D721Med (cell line): ENCODE data around the gene SMIM5.
"Not testable (repeated sequence)": the region's sequence is repeated elsewhere in the genome, so short reads cannot be mapped to it uniquely, and the experiment has no call there.

Experiments used
- DNase-seq: peaks from one replicate; pipeline ENCODE4 v3.0.0; 2011; ENCODE audit warnings: low spot score; ENCODE audit not compliant: insufficient read length
- FAIRE-seq: peaks from 2 replicates; lab custom pipeline; 2011; peaks lifted over from hg19 to GRCh38; lab: Jason Lieb, UNC
- TF ChIP-seq, protein P1 (sequence below): IDR thresholded peaks from 2 replicates; pipeline ENCODE4 v1.5.1; 2012; ENCODE audit warnings: mild to moderate bottlenecking, control low read depth; ENCODE audit not compliant: insufficient read depth; ENCODE audit errors: missing control alignments

The SMIM5 gene

GRCh38 chr17:75590314-75590761 is 42.9 kb upstream of the SMIM5 start:
- FAIRE-seq (no peak), DNase-seq (no peak)
- TF ChIP-seq, protein P1, sequence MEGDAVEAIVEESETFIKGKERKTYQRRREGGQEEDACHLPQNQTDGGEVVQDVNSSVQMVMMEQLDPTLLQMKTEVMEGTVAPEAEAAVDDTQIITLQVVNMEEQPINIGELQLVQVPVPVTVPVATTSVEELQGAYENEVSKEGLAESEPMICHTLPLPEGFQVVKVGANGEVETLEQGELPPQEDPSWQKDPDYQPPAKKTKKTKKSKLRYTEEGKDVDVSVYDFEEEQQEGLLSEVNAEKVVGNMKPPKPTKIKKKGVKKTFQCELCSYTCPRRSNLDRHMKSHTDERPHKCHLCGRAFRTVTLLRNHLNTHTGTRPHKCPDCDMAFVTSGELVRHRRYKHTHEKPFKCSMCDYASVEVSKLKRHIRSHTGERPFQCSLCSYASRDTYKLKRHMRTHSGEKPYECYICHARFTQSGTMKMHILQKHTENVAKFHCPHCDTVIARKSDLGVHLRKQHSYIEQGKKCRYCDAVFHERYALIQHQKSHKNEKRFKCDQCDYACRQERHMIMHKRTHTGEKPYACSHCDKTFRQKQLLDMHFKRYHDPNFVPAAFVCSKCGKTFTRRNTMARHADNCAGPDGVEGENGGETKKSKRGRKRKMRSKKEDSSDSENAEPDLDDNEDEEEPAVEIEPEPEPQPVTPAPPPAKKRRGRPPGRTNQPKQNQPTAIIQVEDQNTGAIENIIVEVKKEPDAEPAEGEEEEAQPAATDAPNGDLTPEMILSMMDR, result no peak

GRCh38 chr17:75590849-75591721 is 42.1 kb upstream of the SMIM5 start:
- DNase-seq (no peak), FAIRE-seq (no peak)
- TF ChIP-seq, protein P1, result no peak

DNA sequence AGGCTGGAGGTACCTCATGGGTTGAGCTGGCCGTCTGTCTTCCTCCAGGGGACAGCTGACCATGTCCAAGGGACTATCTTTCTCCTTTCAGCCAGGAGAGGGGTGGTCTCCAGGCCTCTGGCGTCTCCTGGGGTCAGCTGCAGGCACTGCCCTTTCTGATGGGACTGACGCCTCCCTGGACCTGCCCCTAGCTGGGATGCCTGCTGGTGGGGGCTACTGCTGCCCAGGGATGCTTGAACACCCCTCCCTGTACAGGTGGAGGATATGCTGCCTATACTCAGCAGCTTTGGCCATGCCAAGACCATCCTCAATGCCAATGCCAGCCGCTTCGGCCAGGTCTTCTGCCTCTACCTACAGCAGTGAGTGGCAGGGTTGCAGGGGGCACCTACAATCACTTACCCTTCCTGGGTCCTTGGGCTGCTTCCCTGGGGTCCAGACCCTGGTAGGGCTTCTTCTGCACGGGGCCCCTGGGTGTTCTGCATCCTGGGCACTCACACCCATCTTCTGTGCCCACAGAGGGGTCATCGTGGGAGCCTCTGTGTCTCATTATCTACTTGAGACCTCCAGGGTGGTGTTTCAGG is 41.4 kb upstream of the SMIM5 start:
- no peak for DNase-seq
- no peak for FAIRE-seq
- TF ChIP-seq, protein P1, result no peak

DNA sequence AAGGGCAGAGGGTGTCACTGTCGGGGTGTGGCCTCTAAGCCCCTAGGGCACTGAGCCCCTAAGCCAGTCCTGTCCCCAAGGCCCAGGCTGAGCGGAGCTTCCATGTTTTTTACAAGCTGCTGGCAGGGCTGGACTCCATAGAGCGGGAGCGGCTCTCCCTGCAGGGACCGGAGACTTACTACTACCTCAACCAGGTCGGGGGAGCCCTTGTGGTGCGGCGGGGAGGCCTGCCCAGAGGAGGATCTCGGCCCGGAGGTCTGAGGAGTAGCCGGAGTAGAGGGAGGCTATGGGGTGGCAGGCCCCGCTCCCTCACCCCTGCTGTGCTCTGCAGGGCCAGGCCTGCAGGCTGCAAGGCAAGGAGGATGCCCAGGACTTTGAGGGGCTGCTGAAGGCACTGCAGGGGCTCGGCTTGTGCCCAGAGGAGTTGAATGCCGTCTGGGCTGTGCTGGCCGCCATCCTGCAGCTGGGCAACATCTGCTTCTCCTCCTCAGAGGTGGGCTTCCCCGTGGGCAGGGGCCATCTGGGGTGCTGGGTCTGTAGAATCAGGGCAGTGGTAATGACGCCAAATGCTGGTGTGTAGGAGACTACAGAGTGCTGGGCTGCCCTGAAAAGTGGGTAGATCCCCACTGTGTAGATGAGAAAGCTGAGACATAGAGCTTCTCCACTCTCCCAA is 40.8 kb upstream of the SMIM5 start:
- FAIRE-seq (no peak), DNase-seq (no peak)
- TF ChIP-seq, protein P1, result no peak

- FAIRE-seq, DNase-seq: not testable (repeated sequence)
Observed at GRCh38 chr17:75593430-75593829, 39.8 kb upstream of the SMIM5 start.

GRCh38 chr17:75594499-75595283 is 38.5 kb upstream of the SMIM5 start:
- DNase-seq (no peak), FAIRE-seq (no peak)
- TF ChIP-seq, protein P1, result no peak

GRCh38 chr17:75595284-75595919 is 37.8 kb upstream of the SMIM5 start:
- FAIRE-seq (no peak), DNase-seq (no peak)
- TF ChIP-seq, protein P1, result no peak
